ENCODE measurements around the gene MOB1B.

Gene MOB1B

GRCh38 chr4:70903291-70903603 lies 1.1 kb downstream of the MOB1B start:
- CTCF ChIA-PET = no interaction called here
- POLR2A ChIA-PET = no interaction called here
- TF ChIP-seq FOXK2 (IDR thresholded peaks at IDR 0.05) = no peak
- TF ChIP-seq PKNOX1 (IDR thresholded peaks at IDR 0.05) = no peak
- no peak for TF ChIP-seq HDGF (IDR thresholded peaks at IDR 0.05; ENCODE audit: borderline replicate concordance)
- TF ChIP-seq FOXA1 (IDR thresholded peaks at IDR 0.05) = no peak
- no peak for TF ChIP-seq SUZ12 (IDR thresholded peaks at IDR 0.05)
- TF ChIP-seq TARDBP (IDR thresholded peaks at IDR 0.05) = no peak
- no peak for TF ChIP-seq CTBP1 (IDR thresholded peaks at IDR 0.05; ENCODE audit: borderline replicate concordance)
- no peak for TF ChIP-seq ELF4 (IDR thresholded peaks at IDR 0.05)
- TF ChIP-seq ZNF384 (IDR thresholded peaks at IDR 0.05) = no peak
- TF ChIP-seq LEF1 (IDR thresholded peaks at IDR 0.05; ENCODE audit: borderline replicate concordance) = no peak
- TF ChIP-seq SP1 (IDR thresholded peaks at IDR 0.05) = no peak
- no peak for TF ChIP-seq L3MBTL2 (conservative IDR thresholded peaks at IDR 0.05)
- TF ChIP-seq FOXM1 (IDR thresholded peaks at IDR 0.05; ENCODE audit: borderline replicate concordance) = no peak
- TF ChIP-seq NFRKB (IDR thresholded peaks at IDR 0.05) = no peak
- no peak for TF ChIP-seq BHLHE40 (IDR thresholded peaks at IDR 0.05; ENCODE audit: borderline replicate concordance)
- no peak for TF ChIP-seq ARNT (IDR thresholded peaks at IDR 0.05)
- DNase-seq (ENCODE audit: extremely low spot score) = no peak

GRCh38 chr4:70908993-70909556 lies 6.9 kb downstream of the MOB1B start:
- no peak for DNase-seq (ENCODE audit: extremely low spot score)
- ChIA-PET POLR2A (no interaction called here), CTCF (no interaction called here)
- TF ChIP-seq SUZ12 (IDR thresholded peaks at IDR 0.05) (no peak), NFRKB (IDR thresholded peaks at IDR 0.05) (no peak), ELF4 (IDR thresholded peaks at IDR 0.05) (no peak), BHLHE40 (IDR thresholded peaks at IDR 0.05; ENCODE audit: borderline replicate concordance) (no peak), ZNF384 (IDR thresholded peaks at IDR 0.05) (no peak), SP1 (IDR thresholded peaks at IDR 0.05) (no peak), HDGF (IDR thresholded peaks at IDR 0.05; ENCODE audit: borderline replicate concordance) (no peak), FOXK2 (IDR thresholded peaks at IDR 0.05) (no peak), FOXA1 (IDR thresholded peaks at IDR 0.05) (no peak), TARDBP (IDR thresholded peaks at IDR 0.05) (no peak), ARNT (IDR thresholded peaks at IDR 0.05) (no peak), L3MBTL2 (conservative IDR thresholded peaks at IDR 0.05) (no peak), PKNOX1 (IDR thresholded peaks at IDR 0.05) (no peak), FOXM1 (IDR thresholded peaks at IDR 0.05; ENCODE audit: borderline replicate concordance) (no peak)

- TF ChIP-seq FOXM1 (IDR thresholded peaks at IDR 0.05; ENCODE audit: borderline replicate concordance) (no peak), FOXK2 (IDR thresholded peaks at IDR 0.05) (no peak), SUZ12 (IDR thresholded peaks at IDR 0.05) (no peak), SP1 (IDR thresholded peaks at IDR 0.05) (no peak), HDGF (IDR thresholded peaks at IDR 0.05; ENCODE audit: borderline replicate concordance) (no peak), FOXA1 (IDR thresholded peaks at IDR 0.05) (no peak), LEF1 (IDR thresholded peaks at IDR 0.05; ENCODE audit: borderline replicate concordance) (no peak), ZNF384 (IDR thresholded peaks at IDR 0.05) (no peak)
- POLR2A ChIA-PET = no interaction called here
- DNase-seq (ENCODE audit: extremely low spot score) = no peak
- CTCF ChIA-PET = interaction anchor here (0.6 kb wide), 1 partner anchor 39 kb away, joined by 5 read pairs; no protein-coding TSS in a partner anchor
These were observed 11.8 kb downstream of the MOB1B start for GRCh38 chr4:70914000-70914399.

- TF ChIP-seq HDGF (IDR thresholded peaks at IDR 0.05; ENCODE audit: borderline replicate concordance) (no peak), FOXK2 (IDR thresholded peaks at IDR 0.05) (no peak), TARDBP (IDR thresholded peaks at IDR 0.05) (no peak), FOXM1 (IDR thresholded peaks at IDR 0.05; ENCODE audit: borderline replicate concordance) (no peak), BHLHE40 (IDR thresholded peaks at IDR 0.05; ENCODE audit: borderline replicate concordance) (no peak), SP1 (IDR thresholded peaks at IDR 0.05) (no peak), NFRKB (IDR thresholded peaks at IDR 0.05) (no peak), ARNT (IDR thresholded peaks at IDR 0.05) (no peak), ELF4 (IDR thresholded peaks at IDR 0.05) (no peak), L3MBTL2 (conservative IDR thresholded peaks at IDR 0.05) (no peak), SUZ12 (IDR thresholded peaks at IDR 0.05) (no peak), LEF1 (IDR thresholded peaks at IDR 0.05; ENCODE audit: borderline replicate concordance) (no peak), FOXA1 (IDR thresholded peaks at IDR 0.05) (no peak)
- no peak for DNase-seq (ENCODE audit: extremely low spot score)
- CTCF ChIA-PET = interaction anchor here (1.0 kb wide), 1 partner anchor 273 kb away, joined by 5 read pairs; no protein-coding TSS in a partner anchor
- POLR2A ChIA-PET = interaction anchor here (1.0 to 1.4 kb wide), 2 partner anchors 12 to 75 kb away, joined by 3 to 4 read pairs; partner anchors contain the start of genes GRSF1 and MOB1B
These were observed 12.5 kb downstream of the MOB1B start for GRCh38 chr4:70914631-70915030.

GRCh38 chr4:70915036-70915815 lies 13.1 kb downstream of the MOB1B start:
- CTCF ChIA-PET = interaction anchor here (1.0 kb wide), 1 partner anchor 273 kb away, joined by 5 read pairs; no protein-coding TSS in a partner anchor
- no peak for TF ChIP-seq TARDBP (IDR thresholded peaks at IDR 0.05)
- TF ChIP-seq PKNOX1 (IDR thresholded peaks at IDR 0.05) = no peak
- no peak for TF ChIP-seq FOXK2 (IDR thresholded peaks at IDR 0.05)
- TF ChIP-seq FOXA1 (IDR thresholded peaks at IDR 0.05) = no peak
- TF ChIP-seq L3MBTL2 (conservative IDR thresholded peaks at IDR 0.05) = no peak
- no peak for TF ChIP-seq HDGF (IDR thresholded peaks at IDR 0.05; ENCODE audit: borderline replicate concordance)
- TF ChIP-seq ARNT (IDR thresholded peaks at IDR 0.05) = no peak
- TF ChIP-seq SUZ12 (IDR thresholded peaks at IDR 0.05) = no peak
- no peak for TF ChIP-seq LEF1 (IDR thresholded peaks at IDR 0.05; ENCODE audit: borderline replicate concordance)
- no peak for TF ChIP-seq ELF4 (IDR thresholded peaks at IDR 0.05)
- no peak for TF ChIP-seq FOXM1 (IDR thresholded peaks at IDR 0.05; ENCODE audit: borderline replicate concordance)
- no peak for DNase-seq (ENCODE audit: extremely low spot score)
- POLR2A ChIA-PET = interaction anchor here (1.0 to 1.4 kb wide), 2 partner anchors 13 to 75 kb away, joined by 3 to 4 read pairs; partner anchors contain the start of genes GRSF1 and MOB1B

Measured in HEK293T (cell line).